22Rv1 (cell line): Measurements from ENCODE around the gene VPS29.

Source experiments
- ZFX ChIP-seq: fragments of 450-650 bp; IDR thresholded peaks from 2 replicates; pipeline ENCODE4 v1.6.1; 2017; ENCODE audit warnings: antibody characterized with exemption, borderline replicate concordance
- TF ChIP-seq, protein P1 (sequence below): fragments of 450-650 bp; IDR thresholded peaks from 2 replicates; pipeline ENCODE4 v1.5.1; 2017; ENCODE audit warnings: mild to moderate bottlenecking

DNA sequence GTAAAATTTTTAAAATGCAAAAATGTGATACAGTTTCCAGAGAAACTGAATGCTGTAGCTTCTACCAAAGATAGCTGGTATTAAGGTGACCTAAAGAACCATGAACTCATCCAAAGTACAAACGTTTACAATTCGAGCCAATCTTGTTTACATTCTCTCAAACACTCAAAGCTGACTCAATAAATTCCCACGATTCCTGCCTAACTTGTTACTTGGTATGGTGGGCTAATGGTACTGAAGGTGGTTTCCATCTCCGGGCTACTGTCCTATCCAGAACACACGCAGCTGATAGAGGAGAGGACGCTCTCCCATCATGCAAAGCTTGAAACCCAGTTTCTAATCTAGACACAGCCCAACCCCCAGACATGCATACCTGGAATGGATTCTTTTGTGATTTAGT is 31.7 kb upstream of the VPS29 start:
- TF ChIP-seq, protein P1, sequence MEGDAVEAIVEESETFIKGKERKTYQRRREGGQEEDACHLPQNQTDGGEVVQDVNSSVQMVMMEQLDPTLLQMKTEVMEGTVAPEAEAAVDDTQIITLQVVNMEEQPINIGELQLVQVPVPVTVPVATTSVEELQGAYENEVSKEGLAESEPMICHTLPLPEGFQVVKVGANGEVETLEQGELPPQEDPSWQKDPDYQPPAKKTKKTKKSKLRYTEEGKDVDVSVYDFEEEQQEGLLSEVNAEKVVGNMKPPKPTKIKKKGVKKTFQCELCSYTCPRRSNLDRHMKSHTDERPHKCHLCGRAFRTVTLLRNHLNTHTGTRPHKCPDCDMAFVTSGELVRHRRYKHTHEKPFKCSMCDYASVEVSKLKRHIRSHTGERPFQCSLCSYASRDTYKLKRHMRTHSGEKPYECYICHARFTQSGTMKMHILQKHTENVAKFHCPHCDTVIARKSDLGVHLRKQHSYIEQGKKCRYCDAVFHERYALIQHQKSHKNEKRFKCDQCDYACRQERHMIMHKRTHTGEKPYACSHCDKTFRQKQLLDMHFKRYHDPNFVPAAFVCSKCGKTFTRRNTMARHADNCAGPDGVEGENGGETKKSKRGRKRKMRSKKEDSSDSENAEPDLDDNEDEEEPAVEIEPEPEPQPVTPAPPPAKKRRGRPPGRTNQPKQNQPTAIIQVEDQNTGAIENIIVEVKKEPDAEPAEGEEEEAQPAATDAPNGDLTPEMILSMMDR = no peak
- TF ChIP-seq ZFX = no peak
